ENCODE results near the gene TGIF2.

TGIF2 gene

GRCh38 chr20:36591854-36592641, 18.7 kb downstream of the TGIF2 start:
- POLR2A ChIA-PET = interaction anchor here (0.7 to 3.8 kb wide), 4 partner anchors 13 to 154 kb away, joined by 3 to 17 read pairs (median 4); partner anchors contain the start of genes NDRG3 and RAB5IF
- CTCF ChIA-PET = interaction anchor here (0.6 to 1.2 kb wide), 3 partner anchors 13 to 22 kb away, joined by 3 read pairs; no protein-coding TSS in a partner anchor
- no peak for TF ChIP-seq SUZ12 (IDR thresholded peaks at IDR 0.05)
- peak; percentile 87 for TF ChIP-seq ZNF384 (IDR thresholded peaks at IDR 0.05)
- DNase-seq (ENCODE audit: extremely low spot score) = peak; percentile 48

DNA sequence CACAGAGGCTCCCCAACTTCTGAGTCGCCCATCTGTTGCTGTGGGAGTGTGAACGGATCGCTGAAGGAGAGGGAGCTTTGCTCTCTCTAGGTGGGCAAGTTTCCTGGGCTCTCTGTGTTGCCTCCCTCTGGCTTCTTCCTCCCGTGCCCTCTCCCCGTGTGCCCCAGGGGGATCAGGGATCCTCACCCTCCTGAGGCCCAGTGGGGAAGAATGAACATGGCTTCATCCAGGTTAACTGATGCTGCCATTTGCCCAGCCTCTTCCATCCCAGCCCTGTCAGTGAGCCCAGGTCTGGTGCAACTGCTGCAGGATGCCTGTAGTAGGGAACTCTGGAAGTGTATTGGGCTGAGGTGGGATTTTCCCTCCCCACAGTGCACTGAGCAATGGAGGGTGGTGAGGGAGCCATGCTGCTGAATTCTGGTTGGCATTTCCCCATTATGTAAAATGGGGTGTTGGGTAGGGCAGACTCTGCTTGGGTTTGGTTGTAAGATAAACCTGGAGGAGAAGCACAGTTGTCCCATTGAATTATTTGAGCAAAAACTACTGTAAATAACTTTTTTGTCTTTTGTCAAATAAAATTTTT, 20.0 kb downstream of the TGIF2 start:
- CTCF ChIA-PET = no interaction called here

DNA sequence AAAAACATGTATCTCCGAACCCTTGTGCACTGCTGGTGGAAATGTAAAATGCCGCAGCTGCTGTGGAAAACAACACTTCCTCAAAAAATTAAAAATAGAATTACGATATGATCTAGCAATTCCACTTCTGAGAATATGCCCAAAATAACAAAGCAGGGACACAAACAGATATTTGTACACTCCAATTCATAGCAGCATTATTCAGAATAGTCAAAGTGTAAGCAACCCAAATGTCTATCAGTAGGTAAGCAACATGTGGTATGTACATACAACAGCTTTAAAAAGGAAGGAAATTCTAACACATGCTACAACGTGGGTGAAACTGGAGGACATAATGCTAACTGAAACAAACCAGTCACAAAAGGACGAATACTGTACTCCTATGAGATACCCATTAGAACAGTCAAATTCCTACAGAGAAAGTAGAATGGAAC, 26.5 kb downstream of the TGIF2 start:
- TF ChIP-seq LEF1 (IDR thresholded peaks at IDR 0.05; ENCODE audit: borderline replicate concordance) (no peak), BHLHE40 (IDR thresholded peaks at IDR 0.05; ENCODE audit: borderline replicate concordance) (no peak), L3MBTL2 (conservative IDR thresholded peaks at IDR 0.05) (no peak)
- no peak for DNase-seq (ENCODE audit: extremely low spot score)
- CTCF ChIA-PET = interaction anchor here (0.7 kb wide), 1 partner anchor 11 kb away, joined by 3 read pairs; no protein-coding TSS in a partner anchor
- POLR2A ChIA-PET = interaction anchor here (1.5 kb wide), 1 partner anchor 28 kb away, joined by 4 read pairs; no protein-coding TSS in a partner anchor

More for the DNA sequence above, 20.0 kb downstream of the TGIF2 start:
- POLR2A ChIA-PET = interaction anchor here (2.4 to 3.8 kb wide), 2 partner anchors 11 to 13 kb away, joined by 17 to 18 read pairs; partner anchors contain the start of gene RAB5IF
- TF ChIP-seq ZNF384 (IDR thresholded peaks at IDR 0.05) (no peak), FOXM1 (IDR thresholded peaks at IDR 0.05; ENCODE audit: borderline replicate concordance) (no peak), CTBP1 (IDR thresholded peaks at IDR 0.05; ENCODE audit: borderline replicate concordance) (no peak), ELF4 (IDR thresholded peaks at IDR 0.05) (no peak), SUZ12 (IDR thresholded peaks at IDR 0.05) (no peak), TARDBP (IDR thresholded peaks at IDR 0.05) (no peak), FOXA1 (IDR thresholded peaks at IDR 0.05) (no peak)
- no peak for DNase-seq (ENCODE audit: extremely low spot score)

DNA sequence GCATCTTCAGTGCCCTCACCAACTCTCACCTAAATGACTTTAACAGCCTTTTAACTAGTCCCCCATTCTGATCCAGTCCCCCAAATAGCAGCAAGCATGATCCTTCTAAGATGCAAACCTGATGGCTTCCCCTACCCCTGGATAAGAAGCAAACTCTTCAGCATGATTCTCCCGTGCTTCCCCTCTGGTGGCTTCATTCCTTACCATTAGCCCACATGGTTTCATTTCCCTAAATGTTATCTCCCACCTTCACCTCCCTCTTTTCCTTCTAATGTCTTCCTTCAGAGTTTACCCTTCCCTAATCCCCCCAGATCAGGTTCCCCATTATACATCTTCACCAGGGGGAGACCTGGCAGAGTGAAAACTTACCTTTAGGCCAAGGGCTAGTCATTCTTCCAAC, 28.1 kb downstream of the TGIF2 start:
- no peak for DNase-seq (ENCODE audit: extremely low spot score)
- no peak for TF ChIP-seq BHLHE40 (IDR thresholded peaks at IDR 0.05; ENCODE audit: borderline replicate concordance)
- TF ChIP-seq FOXM1 (IDR thresholded peaks at IDR 0.05; ENCODE audit: borderline replicate concordance) = no peak
- TF ChIP-seq TARDBP (IDR thresholded peaks at IDR 0.05) = no peak
- no peak for TF ChIP-seq ARNT (IDR thresholded peaks at IDR 0.05)
- no peak for TF ChIP-seq SP1 (IDR thresholded peaks at IDR 0.05)
- TF ChIP-seq LEF1 (IDR thresholded peaks at IDR 0.05; ENCODE audit: borderline replicate concordance) = no peak
- TF ChIP-seq NFRKB (IDR thresholded peaks at IDR 0.05) = no peak
- no peak for TF ChIP-seq FOXK2 (IDR thresholded peaks at IDR 0.05)
- no peak for TF ChIP-seq CTBP1 (IDR thresholded peaks at IDR 0.05; ENCODE audit: borderline replicate concordance)
- CTCF ChIA-PET = no interaction called here
- POLR2A ChIA-PET = no interaction called here

- ChIA-PET CTCF (interaction anchor here (0.6 to 1.0 kb wide), 3 partner anchors 13 to 124 kb away, joined by 3 to 7 read pairs (median 3); no protein-coding TSS in a partner anchor), POLR2A (interaction anchor here (0.6 to 3.5 kb wide), 23 partner anchors 8 to 169 kb away, joined by 3 to 29 read pairs (median 4); partner anchors contain the start of genes DSN1, NDRG3 and TGIF2)
- TF ChIP-seq L3MBTL2 (conservative IDR thresholded peaks at IDR 0.05) = no peak
- 0 out of 2 replicates have a peak, but pooled peaks have one; percentile 61 for TF ChIP-seq ELF4 (IDR thresholded peaks at IDR 0.05)
- TF ChIP-seq ZNF384 (IDR thresholded peaks at IDR 0.05) = no peak
- no peak for TF ChIP-seq HDGF (IDR thresholded peaks at IDR 0.05; ENCODE audit: borderline replicate concordance)
- DNase-seq (ENCODE audit: extremely low spot score) = no peak
Measured at GRCh38 chr20:36604952-36605398, 31.6 kb downstream of the TGIF2 start.

GRCh38 chr20:36605399-36606157, 32.2 kb downstream of the TGIF2 start, which contains the start of gene RAB5IF:
TSS of gene RAB5IF (plus strand) at chr20:36605779. CDS start at chr20:36605952, 173 bp downstream.
- CTCF ChIA-PET = interaction anchor here (0.5 to 1.0 kb wide), 5 partner anchors 14 to 467 kb away, joined by 3 to 7 read pairs (median 3); no protein-coding TSS in a partner anchor
- TF ChIP-seq PKNOX1 (IDR thresholded peaks at IDR 0.05) (peak; percentile 73), TARDBP (IDR thresholded peaks at IDR 0.05) (no peak), L3MBTL2 (conservative IDR thresholded peaks at IDR 0.05) (peak; percentile 67), ZNF384 (IDR thresholded peaks at IDR 0.05) (no peak)
- DNase-seq (ENCODE audit: extremely low spot score) = peak; percentile 98
- POLR2A ChIA-PET = interaction anchor here (0.7 to 3.5 kb wide), 22 partner anchors 9 to 168 kb away, joined by 3 to 29 read pairs (median 4); partner anchors contain the start of genes DSN1, NDRG3 and TGIF2

Data from HEK293T (cell line).